Activated CD4-positive, alpha-beta memory T cell treated with anti-CD3 and anti-CD28 coated beads for 36 hours (primary cell): Measurements from ENCODE around the gene MED14. TPM values are rescaled to one million over a fixed set of nuclear protein-coding genes. Genes with fewer than 3 reads are reported as not detected.

ENCODE experiments used
- CTCF ChIA-PET: fragments of 350-600 bp; sonication (Branson Sonifier 250); formaldehyde crosslinking; loops from one replicate; lab custom pipeline; 2021; ENCODE audit warnings: antibody characterized with exemption, inconsistent platforms; lab: Charles Lee
- POLR2A ChIA-PET: fragments of 350-600 bp; sonication (Branson Sonifier 250); formaldehyde crosslinking; loops from one replicate; lab custom pipeline; 2021; ENCODE audit warnings: antibody characterized with exemption; lab: Charles Lee
- DNase-seq: peaks from one replicate; pipeline ENCODE4 v3.0.0-alpha.2; 2020
- H3K27ac Mint-ChIP-seq: one replicate; pipeline ENCODE4 v1.8.0; 2021; ENCODE audit warnings: mixed read lengths
- H3K27me3 Mint-ChIP-seq: one replicate; pipeline ENCODE4 v1.8.0; 2021; ENCODE audit warnings: mixed read lengths
- H3K36me3 Mint-ChIP-seq: one replicate; pipeline ENCODE4 v1.8.0; 2021; ENCODE audit warnings: mixed read lengths
- H3K4me1 Mint-ChIP-seq: one replicate; pipeline ENCODE4 v1.8.0; 2021; ENCODE audit warnings: low read depth, mixed read lengths
- H3K4me3 Mint-ChIP-seq: one replicate; pipeline ENCODE4 v1.8.0; 2021; ENCODE audit warnings: mild to moderate bottlenecking, mixed read lengths
- H3K9me3 Mint-ChIP-seq: one replicate; pipeline ENCODE4 v1.8.0; 2021; ENCODE audit warnings: mixed read lengths
- intact Hi-C: fragments of 100-400 bp; cut with micrococcal nuclease; formaldehyde crosslinking; loops from one replicate; pipeline ENCODE4 v1.15.1; 2023
- total RNA-seq, 2 experiments: library from RNA; stranded (reverse); gene quantifications; one replicate each; pipeline ENCODE4 v1.2.3, GENCODE V29; 2021

The MED14 gene
- total RNA-seq, 2 experiments from 2014 or later, result 46.4 to 49.4 TPM

- H3K36me3 Mint-ChIP-seq, result no peaks in the 10 kb centered on the region
- H3K27ac Mint-ChIP-seq, result no peak within 1 kb of the TSS
- CTCF ChIA-PET, result no interaction called here
- no peak within 1 kb of the TSS for H3K4me3 Mint-ChIP-seq
- H3K4me1 Mint-ChIP-seq, result no peaks in the 10 kb centered on the region
- no peak for DNase-seq
- no peaks in the 10 kb centered on the region for H3K9me3 Mint-ChIP-seq
- intact Hi-C loops, result no loop called here
- POLR2A ChIA-PET, result no interaction called here
- no peaks in the 10 kb centered on the region for H3K27me3 Mint-ChIP-seq
Observed at GRCh38 chrX:40623139-40623536, 112.2 kb downstream of the MED14 start, which contains the start of gene MPC1L. TSS of gene MPC1L (plus strand) at chrX:40623428. CDS start at chrX:40623566, 138 bp downstream.

- POLR2A ChIA-PET, result no interaction called here
- intact Hi-C loops, result no loop called here
- no peaks in the 10 kb centered on the region for H3K27me3 Mint-ChIP-seq
Observed at GRCh38 chrX:40622479-40623138, 112.7 kb downstream of the MED14 start.

GRCh38 chrX:40617566-40617965 is 117.8 kb downstream of the MED14 start:
- Mint-ChIP-seq H3K27ac (no peak overlapping the region), H3K9me3 (no peaks in the 10 kb centered on the region), H3K36me3 (no peaks in the 10 kb centered on the region), H3K4me1 (no peaks in the 10 kb centered on the region), H3K27me3 (no peaks in the 10 kb centered on the region), H3K4me3 (no peak overlapping the region)
- no peak for DNase-seq
- intact Hi-C loops, result no loop called here
- ChIA-PET POLR2A (no interaction called here), CTCF (no interaction called here)

More at GRCh38 chrX:40622479-40623138, 112.7 kb downstream of the MED14 start:
- CTCF ChIA-PET, result no interaction called here
- Mint-ChIP-seq H3K27ac (no peak overlapping the region), H3K4me1 (no peaks in the 10 kb centered on the region), H3K9me3 (no peaks in the 10 kb centered on the region), H3K36me3 (no peaks in the 10 kb centered on the region), H3K4me3 (no peak overlapping the region)
- no peak for DNase-seq

GRCh38 chrX:40615976-40616375 is 119.4 kb downstream of the MED14 start:
- ChIA-PET POLR2A (no interaction called here), CTCF (no interaction called here)
- no peak overlapping the region for H3K27ac Mint-ChIP-seq
- no peak for DNase-seq
- no peaks in the 10 kb centered on the region for H3K36me3 Mint-ChIP-seq
- H3K9me3 Mint-ChIP-seq, result no peaks in the 10 kb centered on the region
- H3K4me3 Mint-ChIP-seq, result no peak overlapping the region
- H3K27me3 Mint-ChIP-seq, result no peaks in the 10 kb centered on the region
- no peaks in the 10 kb centered on the region for H3K4me1 Mint-ChIP-seq
- intact Hi-C loops, result no loop called here

GRCh38 chrX:40612511-40612910 is 122.8 kb downstream of the MED14 start:
- ChIA-PET CTCF (no interaction called here), POLR2A (no interaction called here)
- H3K27ac Mint-ChIP-seq, result no peak overlapping the region
- intact Hi-C loops, result no loop called here
- no peaks in the 10 kb centered on the region for H3K27me3 Mint-ChIP-seq
- H3K4me1 Mint-ChIP-seq, result no peaks in the 10 kb centered on the region
- DNase-seq, result no peak
- no peak overlapping the region for H3K4me3 Mint-ChIP-seq
- H3K36me3 Mint-ChIP-seq, result no peaks in the 10 kb centered on the region
- no peaks in the 10 kb centered on the region for H3K9me3 Mint-ChIP-seq

GRCh38 chrX:40607381-40607780 is 128.0 kb downstream of the MED14 start:
- Mint-ChIP-seq H3K9me3 (no peaks in the 10 kb centered on the region), H3K36me3 (peaks cover 6% of the 10 kb centered on the region), H3K27ac (no peak overlapping the region), H3K27me3 (no peaks in the 10 kb centered on the region), H3K4me1 (no peaks in the 10 kb centered on the region), H3K4me3 (no peak overlapping the region)
- CTCF ChIA-PET, result no interaction called here
- POLR2A ChIA-PET, result no interaction called here
- intact Hi-C loops, result no loop called here
- no peak for DNase-seq

GRCh38 chrX:40603446-40603845 is 131.9 kb downstream of the MED14 start:
- POLR2A ChIA-PET, result no interaction called here
- CTCF ChIA-PET, result interaction anchor here (0.8 to 1.6 kb wide), 3 partner anchors 29 to 191 kb away, joined by 3 to 4 read pairs (median 3); no protein-coding TSS in a partner anchor
- H3K27me3 Mint-ChIP-seq, result no peaks in the 10 kb centered on the region
- intact Hi-C loops, result no loop called here
- H3K27ac Mint-ChIP-seq, result no peak overlapping the region
- no peak for DNase-seq
- no peaks in the 10 kb centered on the region for H3K4me1 Mint-ChIP-seq
- H3K36me3 Mint-ChIP-seq, result peaks cover 23% of the 10 kb centered on the region
- no peak overlapping the region for H3K4me3 Mint-ChIP-seq
- no peaks in the 10 kb centered on the region for H3K9me3 Mint-ChIP-seq

Other genes with a start within 250 kb of the MED14 start
- gene ATP6AP2, start 154.6 kb downstream of the MED14 start, total RNA-seq, result 10 to 100 TPM; 62.5 to 65.5 TPM
- not detected for gene MPC1L, start 112.1 kb downstream of the MED14 start, total RNA-seq
- gene CXorf38, start 88.0 kb downstream of the MED14 start, total RNA-seq, result 10 to 100 TPM; 20.2 to 20.5 TPM